SK-N-SH (cell line): ENCODE measurements around the gene OBSL1.

Experiments
- CHD2 ChIP-seq: fragments of 150-350 bp; IDR thresholded peaks from 2 replicates; pipeline ENCODE4 v1.6.1; 2018; ENCODE audit warnings: low read length; ENCODE audit not compliant: partially characterized antibody
- CTCF ChIP-seq: fragments of 200-600 bp; sonication (generic); IDR thresholded peaks from 2 replicates; pipeline ENCODE4 v1.6.1; 2017; ENCODE audit warnings: antibody characterized with exemption, mild to moderate bottlenecking, moderate library complexity
- EZH2phosphoT487 ChIP-seq: fragments of 200-600 bp; sonication (generic); IDR thresholded peaks from 2 replicates; pipeline ENCODE4 v1.6.1; 2017; ENCODE audit warnings: low read depth, mixed run types, mild to moderate bottlenecking, antibody characterized with exemption, moderate library complexity, borderline replicate concordance
- POLR2AphosphoS5 ChIP-seq: IDR thresholded peaks from 2 replicates; pipeline ENCODE4 v1.6.1; 2012; ENCODE audit warnings: low read depth, low read length
- RAD21 ChIP-seq: IDR thresholded peaks from 2 replicates; pipeline ENCODE4 v1.6.1; 2012; ENCODE audit warnings: mild to moderate bottlenecking, low read length
- RFX5 ChIP-seq: IDR thresholded peaks from 2 replicates; pipeline ENCODE4 v1.6.1; 2012; ENCODE audit warnings: mild to moderate bottlenecking, improper control_type of control experiment, low read length
- TAF1 ChIP-seq: IDR thresholded peaks from 2 replicates; pipeline ENCODE4 v1.6.1; 2012; ENCODE audit warnings: low read depth, mild to moderate bottlenecking, low read length, moderate library complexity, borderline replicate concordance
- USF1 ChIP-seq: IDR thresholded peaks from 2 replicates; pipeline ENCODE4 v1.4.0; 2012; ENCODE audit warnings: low read depth, borderline replicate concordance
- USF2 ChIP-seq: fragments of 150-350 bp; IDR thresholded peaks from 2 replicates; pipeline ENCODE4 v1.6.1; 2017; ENCODE audit warnings: antibody characterized with exemption, low read length, low read depth, borderline replicate concordance

GRCh38 chr2:219545295-219545942 lies 25.9 kb downstream of the OBSL1 start:
- TF ChIP-seq CHD2 (no peak), RAD21 (no peak), CTCF (no peak), USF2 (no peak), POLR2AphosphoS5 (no peak), EZH2phosphoT487 (no peak), USF1 (no peak), TAF1 (no peak), RFX5 (no peak)
